ENCODE data around the gene TCF12. TPM values are rescaled to one million over a fixed set of nuclear protein-coding genes. Genes with fewer than 3 reads are reported as not detected.
A peak's percentile ranks its signal among the peaks of the same experiment; 100 is the strongest.

The TCF12 gene
- total RNA-seq, 1 experiment from 2014 or later: 76.7 TPM

DNA sequence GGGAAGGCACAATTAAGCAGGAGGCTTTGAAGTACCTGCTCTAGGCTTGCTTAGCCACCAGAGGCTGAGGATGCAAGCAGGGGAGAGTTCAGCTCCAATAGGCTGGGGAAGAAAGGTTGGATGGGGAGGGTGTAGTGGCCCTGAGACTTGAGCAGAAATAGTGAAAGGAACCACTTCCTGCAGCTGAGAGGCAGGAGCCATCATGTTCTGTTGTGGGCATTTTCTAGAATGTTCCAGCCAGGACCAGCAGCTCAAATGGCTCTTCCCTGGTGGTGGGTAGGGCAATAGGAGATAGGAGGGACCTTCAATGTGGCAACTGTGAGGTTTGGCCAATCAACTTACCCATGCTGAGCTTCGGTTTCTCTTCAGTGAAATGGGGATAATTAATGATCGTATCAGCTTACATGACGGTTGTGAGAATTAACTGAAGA lies 378.7 kb downstream of the TCF12 start:
- Mint-ChIP-seq H3K27ac (peak overlapping the region in 1 of 3 experiments; percentile 29; a peak in 2 of 7 replicates), H3K9me3 (no peaks in the 10 kb centered on the region), H3K36me3 (ENCODE audit: insufficient read depth in 1 of 3, low read depth in 3 of 3) (no peaks in the 10 kb centered on the region), H3K4me3 (no peak overlapping the region), H3K4me1 (peaks cover 18 to 21% of the 10 kb centered on the region in 2 experiments), H3K27me3 (ENCODE audit: low read depth) (no peaks in the 10 kb centered on the region)
- Histone ChIP-seq H4K91ac (ENCODE audit: insufficient read length, low read depth, low read length) (no peak overlapping the region), H2BK120ac (ENCODE audit: low read depth, low read length, poor library complexity, severe bottlenecking) (no peak overlapping the region), H2BK15ac (ENCODE audit: low read depth, low read length) (no peak overlapping the region), H3K27me3 (ENCODE audit: insufficient read depth, low read length) (no peaks in the 10 kb centered on the region), H3K9ac (ENCODE audit: extremely low read depth, insufficient read length, low read length) (no peak overlapping the region), H3K23me2 (ENCODE audit: insufficient read length, low read depth, low read length, poor library complexity, severe bottlenecking) (no peaks in the 10 kb centered on the region), H2BK5ac (ENCODE audit: insufficient read length, low read length) (no peak overlapping the region), H2AK5ac (ENCODE audit: insufficient read length, low read length) (no peak overlapping the region), H2AFZ (ENCODE audit: low read length) (no peak overlapping the region), H3K18ac (ENCODE audit: insufficient read length, low read depth, low read length) (no peak overlapping the region), H3K23ac (ENCODE audit: insufficient read length, low read depth, low read length) (no peak overlapping the region), H4K8ac (replicated peaks; ENCODE audit: insufficient read length, low read depth, low read length) (no peak overlapping the region), H4K20me1 (ENCODE audit: control insufficient read depth, insufficient read depth, insufficient read length) (no peaks in the 10 kb centered on the region), H2BK20ac (ENCODE audit: low read depth, low read length, poor library complexity, severe bottlenecking) (no peak overlapping the region), H4K5ac (ENCODE audit: insufficient read length, low read depth, low read length) (no peak overlapping the region), H3K79me1 (ENCODE audit: insufficient read depth, low read depth, low read length, poor library complexity, severe bottlenecking) (no peaks in the 10 kb centered on the region), H3K14ac (ENCODE audit: insufficient read depth, low read length) (no peak overlapping the region), H2BK12ac (ENCODE audit: insufficient read length, low read depth, low read length) (no peak overlapping the region), H3K4ac (ENCODE audit: low read depth, low read length) (no peak overlapping the region), H3T11ph (ENCODE audit: low read length) (no peak overlapping the region), H3K56ac (ENCODE audit: insufficient read length, low read depth, low read length) (no peak overlapping the region), H3K4me2 (ENCODE audit: insufficient read depth, insufficient read length, low read length) (no peak overlapping the region), H3K4me1 (ENCODE audit: insufficient read depth, low read length) (peaks cover 7% of the 10 kb centered on the region; the same call in 1 of the 2 replicates), H3K9me3 (ENCODE audit: control insufficient read depth, low read depth, low read length) (no peaks in the 10 kb centered on the region), H3K27ac (ENCODE audit: insufficient read length, low read depth, low read length) (no peak overlapping the region), H3K79me2 (ENCODE audit: insufficient read depth, low read length) (no peaks in the 10 kb centered on the region)
- DNase-seq: no peak
- no CpG with 5 or more reads among the region's 3 CpGs for WGBS (ENCODE audit: extremely low coverage, insufficient read length, low lambda C conversion rate)
- TF ChIP-seq, protein P1, sequence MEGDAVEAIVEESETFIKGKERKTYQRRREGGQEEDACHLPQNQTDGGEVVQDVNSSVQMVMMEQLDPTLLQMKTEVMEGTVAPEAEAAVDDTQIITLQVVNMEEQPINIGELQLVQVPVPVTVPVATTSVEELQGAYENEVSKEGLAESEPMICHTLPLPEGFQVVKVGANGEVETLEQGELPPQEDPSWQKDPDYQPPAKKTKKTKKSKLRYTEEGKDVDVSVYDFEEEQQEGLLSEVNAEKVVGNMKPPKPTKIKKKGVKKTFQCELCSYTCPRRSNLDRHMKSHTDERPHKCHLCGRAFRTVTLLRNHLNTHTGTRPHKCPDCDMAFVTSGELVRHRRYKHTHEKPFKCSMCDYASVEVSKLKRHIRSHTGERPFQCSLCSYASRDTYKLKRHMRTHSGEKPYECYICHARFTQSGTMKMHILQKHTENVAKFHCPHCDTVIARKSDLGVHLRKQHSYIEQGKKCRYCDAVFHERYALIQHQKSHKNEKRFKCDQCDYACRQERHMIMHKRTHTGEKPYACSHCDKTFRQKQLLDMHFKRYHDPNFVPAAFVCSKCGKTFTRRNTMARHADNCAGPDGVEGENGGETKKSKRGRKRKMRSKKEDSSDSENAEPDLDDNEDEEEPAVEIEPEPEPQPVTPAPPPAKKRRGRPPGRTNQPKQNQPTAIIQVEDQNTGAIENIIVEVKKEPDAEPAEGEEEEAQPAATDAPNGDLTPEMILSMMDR (conservative IDR thresholded peaks at IDR 0.05): no peak

Measured in H9 (cell line).